ENCODE results near the gene SMCO1.

- TF ChIP-seq SP1 (IDR thresholded peaks at IDR 0.05) (no peak), CTBP1 (IDR thresholded peaks at IDR 0.05; ENCODE audit: borderline replicate concordance) (no peak), SUZ12 (IDR thresholded peaks at IDR 0.05) (no peak), FOXA1 (IDR thresholded peaks at IDR 0.05) (no peak), FOXM1 (IDR thresholded peaks at IDR 0.05; ENCODE audit: borderline replicate concordance) (no peak), HDGF (IDR thresholded peaks at IDR 0.05; ENCODE audit: borderline replicate concordance) (no peak)
These were observed 2.8 kb upstream of the SMCO1 start for GRCh38 chr3:196517919-196518318.
